D721Med (cell line): ENCODE measurements around the gene DYNC2LI1.

Experiments used
- DNase-seq: peaks from one replicate; pipeline ENCODE4 v3.0.0; 2011; ENCODE audit warnings: low spot score; ENCODE audit not compliant: insufficient read length
- FAIRE-seq: peaks from 2 replicates; lab custom pipeline; 2011; peaks lifted over from hg19 to GRCh38; lab: Jason Lieb, UNC
- TF ChIP-seq, protein P1 (sequence below): IDR thresholded peaks from 2 replicates; pipeline ENCODE4 v1.5.1; 2012; ENCODE audit warnings: mild to moderate bottlenecking, control low read depth; ENCODE audit not compliant: insufficient read depth; ENCODE audit errors: missing control alignments

DYNC2LI1 gene

DNA sequence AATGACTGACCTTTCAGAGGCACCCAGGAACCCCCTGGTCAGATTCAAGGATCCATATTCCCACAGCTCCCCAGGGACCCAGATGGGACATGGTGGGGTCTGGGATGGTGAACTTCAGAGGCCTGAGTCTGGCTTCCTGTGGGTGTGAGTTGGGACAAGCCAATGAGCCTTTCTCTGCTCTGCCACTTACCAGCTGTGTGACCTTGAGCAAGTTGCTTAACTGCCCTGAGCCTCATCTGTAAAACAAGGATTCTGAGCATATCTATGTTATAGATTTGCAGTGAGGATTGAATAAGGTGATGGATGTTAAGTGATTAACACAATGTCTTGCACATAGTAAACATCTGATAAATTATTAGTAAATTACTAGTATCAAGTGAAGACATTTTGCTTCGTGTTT, 71.3 kb downstream of the DYNC2LI1 start:
- no peak for DNase-seq
- FAIRE-seq, result no peak
- TF ChIP-seq, protein P1, sequence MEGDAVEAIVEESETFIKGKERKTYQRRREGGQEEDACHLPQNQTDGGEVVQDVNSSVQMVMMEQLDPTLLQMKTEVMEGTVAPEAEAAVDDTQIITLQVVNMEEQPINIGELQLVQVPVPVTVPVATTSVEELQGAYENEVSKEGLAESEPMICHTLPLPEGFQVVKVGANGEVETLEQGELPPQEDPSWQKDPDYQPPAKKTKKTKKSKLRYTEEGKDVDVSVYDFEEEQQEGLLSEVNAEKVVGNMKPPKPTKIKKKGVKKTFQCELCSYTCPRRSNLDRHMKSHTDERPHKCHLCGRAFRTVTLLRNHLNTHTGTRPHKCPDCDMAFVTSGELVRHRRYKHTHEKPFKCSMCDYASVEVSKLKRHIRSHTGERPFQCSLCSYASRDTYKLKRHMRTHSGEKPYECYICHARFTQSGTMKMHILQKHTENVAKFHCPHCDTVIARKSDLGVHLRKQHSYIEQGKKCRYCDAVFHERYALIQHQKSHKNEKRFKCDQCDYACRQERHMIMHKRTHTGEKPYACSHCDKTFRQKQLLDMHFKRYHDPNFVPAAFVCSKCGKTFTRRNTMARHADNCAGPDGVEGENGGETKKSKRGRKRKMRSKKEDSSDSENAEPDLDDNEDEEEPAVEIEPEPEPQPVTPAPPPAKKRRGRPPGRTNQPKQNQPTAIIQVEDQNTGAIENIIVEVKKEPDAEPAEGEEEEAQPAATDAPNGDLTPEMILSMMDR, result no peak

GRCh38 chr2:43846140-43846793, 72.4 kb downstream of the DYNC2LI1 start:
- TF ChIP-seq, protein P1, result no peak
- no peak for DNase-seq
- no peak for FAIRE-seq

- TF ChIP-seq, protein P1, result no peak
- no peak for FAIRE-seq
- no peak for DNase-seq
These were observed 74.4 kb downstream of the DYNC2LI1 start for GRCh38 chr2:43848214-43848613.

DNA sequence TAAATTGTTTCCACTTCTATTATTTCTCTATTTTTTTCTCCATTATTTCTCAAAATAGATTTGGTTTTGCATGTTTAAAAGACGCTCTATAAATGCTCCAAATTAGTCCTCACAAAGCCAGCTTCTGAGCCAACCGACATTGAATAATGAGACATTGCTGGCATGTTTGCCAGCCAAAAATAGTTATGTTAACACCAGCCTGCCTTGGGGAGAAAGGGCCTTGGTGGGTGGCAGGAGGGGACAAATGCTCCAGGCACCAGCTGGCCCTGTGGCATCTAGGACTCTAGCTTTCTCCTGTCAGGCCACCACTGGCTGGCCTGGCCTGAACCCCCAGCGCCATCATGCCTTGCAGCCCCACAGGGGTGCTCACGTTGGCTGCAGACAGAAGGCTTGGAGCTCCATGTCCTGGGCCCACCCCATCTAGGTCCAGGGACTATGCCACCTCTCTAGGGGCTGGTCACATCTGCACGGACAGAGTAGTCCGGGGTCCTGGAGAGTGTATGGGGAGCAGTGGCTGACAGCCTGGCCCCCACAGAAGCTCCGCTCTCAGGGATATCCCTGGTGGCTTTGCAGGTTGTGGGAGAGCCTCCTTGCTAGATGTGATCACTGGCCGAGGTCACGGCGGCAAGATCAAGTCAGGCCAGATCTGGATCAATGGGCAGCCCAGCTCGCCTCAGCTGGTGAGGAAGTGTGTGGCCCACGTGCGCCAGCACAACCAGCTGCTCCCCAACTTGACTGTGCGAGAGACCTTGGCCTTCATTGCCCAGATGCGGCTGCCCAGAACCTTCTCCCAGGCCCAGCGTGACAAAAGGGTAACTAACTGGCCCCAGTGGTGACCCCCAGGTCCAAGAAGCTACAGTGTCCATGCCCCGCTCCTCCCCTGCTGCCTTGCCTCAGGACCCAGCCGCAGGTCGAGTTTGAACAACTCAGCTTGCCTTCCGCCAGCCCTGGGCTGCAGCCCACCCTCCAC, 77.5 kb downstream of the DYNC2LI1 start:
- FAIRE-seq, result no peak
- TF ChIP-seq, protein P1, result no peak
- DNase-seq, result no peak

GRCh38 chr2:43852196-43852730, 78.4 kb downstream of the DYNC2LI1 start:
- TF ChIP-seq, protein P1, result no peak
- DNase-seq, result no peak
- no peak for FAIRE-seq

DNA sequence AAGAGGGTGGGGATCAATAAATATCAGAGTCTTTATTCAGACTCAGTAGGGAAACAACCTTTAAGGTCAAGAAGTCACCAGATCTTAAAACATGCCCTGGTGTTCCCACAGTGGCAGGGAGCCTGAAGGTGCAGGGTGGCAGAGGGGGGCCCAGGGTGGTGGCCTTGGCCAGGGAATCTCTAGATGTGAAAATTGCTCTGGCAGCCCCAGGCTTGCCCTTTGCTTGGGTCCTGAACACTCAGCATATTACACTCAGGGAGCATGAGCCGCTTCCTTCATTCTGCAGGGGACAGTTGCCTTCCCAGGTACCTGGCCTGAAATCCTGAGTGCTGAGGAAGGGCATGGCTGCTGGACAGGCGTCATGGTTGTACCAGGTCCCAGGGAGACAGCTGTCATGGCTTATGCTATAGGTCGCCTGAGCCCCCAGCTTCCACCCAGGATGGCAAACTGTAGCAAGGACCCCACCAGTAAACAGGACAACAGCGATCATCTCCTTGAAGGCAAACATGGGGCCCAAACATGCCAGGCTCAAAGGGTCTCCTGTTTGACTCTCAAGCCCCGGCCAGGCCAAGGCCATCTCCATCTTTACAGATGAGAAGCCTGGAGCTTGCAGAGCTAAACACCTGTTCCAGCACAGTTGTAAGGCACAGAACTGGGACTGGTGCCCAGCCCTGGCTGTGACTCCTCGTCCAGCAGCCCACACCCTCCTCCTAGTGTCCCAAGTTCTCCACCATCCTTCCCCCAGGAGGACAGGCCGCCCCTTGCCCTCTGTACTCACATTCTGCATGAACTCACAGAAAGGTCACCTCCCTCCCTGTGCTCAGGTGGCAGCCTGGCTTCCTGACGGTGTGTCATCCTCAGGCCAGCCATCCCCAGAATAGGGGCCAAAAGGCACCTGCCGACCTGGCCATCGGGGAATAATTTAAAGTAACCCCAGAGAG, 79.6 kb downstream of the DYNC2LI1 start:
- FAIRE-seq (no peak), DNase-seq (no peak)
- TF ChIP-seq, protein P1, result no peak
